H1 (cell line): Measurements from ENCODE around the gene CCNL2. TPM values are rescaled to one million over a fixed set of nuclear protein-coding genes. Genes with fewer than 3 reads are reported as not detected.
A peak's percentile ranks its signal among the peaks of the same experiment; 100 is the strongest.

Source experiments
- CTCF ChIA-PET: fragments of 300-600 bp; sonication (Branson Sonifier 250); formaldehyde crosslinking; loops from one replicate; lab custom pipeline; 2021; ENCODE audit not compliant: partially characterized antibody; lab: Charles Lee
- POLR2A ChIA-PET: fragments of 300-600 bp; sonication (Branson Sonifier 250); formaldehyde crosslinking; loops from one replicate; lab custom pipeline; 2021; ENCODE audit warnings: inconsistent platforms; ENCODE audit not compliant: partially characterized antibody; lab: Charles Lee
- DNase-seq, 2 experiments: peaks; one replicate each; pipeline versions ENCODE4 v3.0.0 to v3.0.0-alpha.2; 2010 to 2022; ENCODE audit warnings: low spot score in 2 of 2, low read depth in 1 of 2, mixed read lengths in 1 of 2
- FAIRE-seq: peaks from 2 replicates; lab custom pipeline; 2011; peaks lifted over from hg19 to GRCh38; lab: Jason Lieb, UNC
- H2AFZ ChIP-seq: 2 replicates; pipeline ENCODE4 v1.8.1; 2012; ENCODE audit warnings: low read length, inconsistent platforms
- H2AK5ac ChIP-seq: 2 replicates; pipeline ENCODE4 v1.6.1; 2013; ENCODE audit warnings: low read depth, low read length
- H2BK120ac ChIP-seq: replicated peaks from 2 replicates; pipeline ENCODE3; 2013; ENCODE audit warnings: low read depth, low read length, inconsistent platforms
- H2BK12ac ChIP-seq: 2 replicates; pipeline ENCODE4 v1.6.1; 2013; ENCODE audit warnings: low read depth, low read length
- H2BK15ac ChIP-seq: 2 replicates; pipeline ENCODE4 v1.6.1; 2013; ENCODE audit warnings: low read length
- H2BK20ac ChIP-seq: 2 replicates; pipeline ENCODE4 v1.6.1; 2013; ENCODE audit warnings: low read length
- H2BK5ac ChIP-seq: 2 replicates; pipeline ENCODE4 v1.6.1; 2013; ENCODE audit warnings: low read depth, low read length
- H3K14ac ChIP-seq: 2 replicates; pipeline ENCODE4 v1.6.1; 2013; ENCODE audit warnings: inconsistent platforms; ENCODE audit not compliant: insufficient read length
- H3K18ac ChIP-seq: 2 replicates; pipeline ENCODE4 v1.6.1; 2013; ENCODE audit warnings: low read length; ENCODE audit errors: extremely low read depth
- H3K23ac ChIP-seq: 2 replicates; pipeline ENCODE4 v1.6.1; 2013; ENCODE audit warnings: inconsistent platforms; ENCODE audit not compliant: insufficient read length
- H3K23me2 ChIP-seq: 2 replicates; pipeline ENCODE4 v1.6.1; 2013; ENCODE audit warnings: low read depth, low read length
- H3K27ac ChIP-seq: 2 replicates; pipeline ENCODE4 v1.6.1; 2011; ENCODE audit warnings: low read depth, low read length, inconsistent platforms
- H3K27me3 ChIP-seq, 4 experiments: replicated peaks in 1 of 4; 1 replicate in 1 of 4; 2 replicates in 3 of 4; pipeline versions ENCODE4 v1.6.1 to v1.8.1; 2011 to 2013; ENCODE audit warnings: low read length in 3 of 4, mild to moderate bottlenecking in 3 of 4, inconsistent platforms in 2 of 4, mixed read lengths in 2 of 4, moderate library complexity in 1 of 4; ENCODE audit not compliant: control insufficient read depth in 3 of 4, insufficient read depth in 3 of 4; ENCODE audit errors: extremely low read depth in 1 of 4
- H3K36me3 ChIP-seq, 4 experiments: 2 replicates each; pipeline versions ENCODE4 v1.6.1 to v1.8.1; 2011 to 2013; ENCODE audit warnings: mild to moderate bottlenecking in 4 of 4, low read length in 3 of 4, moderate library complexity in 2 of 4, control low read depth in 1 of 4, inconsistent platforms in 1 of 4; ENCODE audit not compliant: insufficient read depth in 4 of 4, control insufficient read depth in 2 of 4
- H3K4ac ChIP-seq: replicated peaks from 2 replicates; pipeline ENCODE3; 2013; ENCODE audit warnings: low read length, low read depth, mixed read lengths, inconsistent platforms; ENCODE audit not compliant: insufficient read length
- H3K4me1 ChIP-seq, 4 experiments: replicated peaks in 1 of 4; 1 replicate in 1 of 4; 2 replicates in 3 of 4; pipeline versions ENCODE4 v1.6.1 to v1.8.1; 2011 to 2013; ENCODE audit warnings: low read length in 3 of 4, inconsistent platforms in 2 of 4, mixed read lengths in 1 of 4; ENCODE audit not compliant: insufficient read depth in 4 of 4, control insufficient read depth in 3 of 4
- H3K4me2 ChIP-seq, 2 experiments: 2 replicates each; pipeline versions ENCODE4 v1.6.1 to v1.8.1; 2011 to 2013; ENCODE audit warnings: low read depth in 2 of 2, low read length in 2 of 2, control low read depth in 1 of 2, inconsistent platforms in 1 of 2, mild to moderate bottlenecking in 1 of 2; ENCODE audit not compliant: insufficient read depth in 1 of 2
- H3K4me3 ChIP-seq, 4 experiments: fragments of 200-600, 300-600 bp in 1 of 4; sonication (generic), shearing (Covaris generic), sonication (Bioruptor Twin) in 1 of 4; 2 replicates each; pipeline versions ENCODE4 v1.5.1 to v1.8.1; 2011 to 2016; ENCODE audit warnings: low read length in 4 of 4, low read depth in 3 of 4, control low read depth in 2 of 4, inconsistent platforms in 2 of 4, mild to moderate bottlenecking in 2 of 4, mixed read lengths in 1 of 4, moderate library complexity in 1 of 4; ENCODE audit not compliant: insufficient read depth in 2 of 4; ENCODE audit errors: extremely low read depth in 1 of 4
- H3K56ac ChIP-seq: replicated peaks from 2 replicates; pipeline ENCODE3; 2013; ENCODE audit warnings: low read depth, mild to moderate bottlenecking, mixed read lengths, low read length, inconsistent platforms; ENCODE audit not compliant: insufficient read length
- H3K79me1 ChIP-seq: 2 replicates; pipeline ENCODE4 v1.6.1; 2013; ENCODE audit warnings: low read depth, low read length, control low read depth
- H3K79me2 ChIP-seq, 2 experiments: 2 replicates each; pipeline versions ENCODE4 v1.6.1 to v1.8.1; 2012 to 2013; ENCODE audit warnings: low read length in 2 of 2, mild to moderate bottlenecking in 2 of 2, inconsistent platforms in 1 of 2; ENCODE audit not compliant: insufficient read depth in 2 of 2, control insufficient read depth in 1 of 2
- H3K9ac ChIP-seq, 4 experiments: replicated peaks in 1 of 4; 1 replicate in 1 of 4; 2 replicates in 3 of 4; pipeline versions ENCODE4 v1.6.1 to v1.8.1; 2011 to 2013; ENCODE audit warnings: low read depth in 3 of 4, low read length in 3 of 4, control low read depth in 2 of 4, mild to moderate bottlenecking in 2 of 4, moderate library complexity in 2 of 4, inconsistent platforms in 1 of 4; ENCODE audit errors: extremely low read depth in 1 of 4
- H3K9me3 ChIP-seq, 2 experiments: 2 replicates each; pipeline versions ENCODE4 v1.6.1 to v1.8.1; 2012 to 2013; ENCODE audit warnings: mild to moderate bottlenecking in 2 of 2, moderate library complexity in 2 of 2, control low read depth in 1 of 2, inconsistent platforms in 1 of 2, low read depth in 1 of 2, low read length in 1 of 2, mixed read lengths in 1 of 2; ENCODE audit not compliant: insufficient read depth in 2 of 2
- H4K20me1 ChIP-seq, 2 experiments: replicated peaks in 1 of 2; 2 replicates each; pipeline versions ENCODE3 to v1.8.1; 2011 to 2013; ENCODE audit warnings: inconsistent platforms in 2 of 2, low read length in 2 of 2, mild to moderate bottlenecking in 1 of 2; ENCODE audit not compliant: insufficient read depth in 2 of 2, control insufficient read depth in 1 of 2
- H4K5ac ChIP-seq: 2 replicates; pipeline ENCODE4 v1.6.1; 2013; ENCODE audit warnings: low read length, low read depth, mixed read lengths, inconsistent platforms; ENCODE audit not compliant: insufficient read length
- H4K8ac ChIP-seq: 2 replicates; pipeline ENCODE4 v1.8.0; 2013; ENCODE audit warnings: mild to moderate bottlenecking, moderate library complexity, low read length, inconsistent platforms; ENCODE audit not compliant: insufficient read depth; ENCODE audit errors: extremely low read depth
- H4K91ac ChIP-seq: replicated peaks from 2 replicates; pipeline ENCODE3; 2013; ENCODE audit warnings: low read length, mixed read lengths, inconsistent platforms; ENCODE audit not compliant: insufficient read length
- NRF1 ChIP-seq: IDR thresholded peaks from 2 replicates; pipeline ENCODE4 v1.6.1; 2011; ENCODE audit warnings: mild to moderate bottlenecking, low read depth, low read length, improper control_type of control experiment
- RAD21 ChIP-seq, 2 experiments: IDR thresholded peaks in 1 of 2; conservative IDR thresholded peaks in 1 of 2; 2 replicates each; pipeline ENCODE4 v1.6.1; 2011; ENCODE audit warnings: low read depth in 2 of 2, low read length in 2 of 2, improper control_type of control experiment in 1 of 2, inconsistent platforms in 1 of 2, mild to moderate bottlenecking in 1 of 2, moderate library complexity in 1 of 2
- TAF1 ChIP-seq: IDR thresholded peaks from 2 replicates; pipeline ENCODE4 v1.6.1; 2011; ENCODE audit warnings: mild to moderate bottlenecking, low read depth, low read length
- TAF7 ChIP-seq: optimal IDR thresholded peaks from 2 replicates; pipeline ENCODE3; 2011; ENCODE audit warnings: low read depth, mild to moderate bottlenecking, inconsistent platforms, low read length, moderate library complexity, borderline replicate concordance
- WGBS, 2 experiments: shearing (Covaris generic) in 1 of 2; methylation state at CpG; one replicate each; pipeline versions ENCODE4 v1.1.6 to v1.1.7; 2013 to 2015; ENCODE audit warnings: low lambda C conversion rate in 2 of 2, mixed read lengths in 2 of 2, inconsistent platforms in 1 of 2, low coverage in 1 of 2, missing lambda C conversion rate in 1 of 2; ENCODE audit not compliant: insufficient replicate concordance in 2 of 2, insufficient coverage in 1 of 2, insufficient read length in 1 of 2; ENCODE audit errors: extremely low coverage in 1 of 2, missing lambda C conversion rate in 1 of 2; 5-methylcytosine and 5-hydroxymethylcytosine counted together
- polyA plus RNA-seq, 7 experiments: library from polyadenylated mRNA; depleted of rRNA in 3 of 7; stranded (reverse) in 5 of 7; unstranded in 2 of 7; fragments of >200 nt in 5 of 7; fragments of 200-250 nt in 2 of 7; gene quantifications; 1 replicate in 5 of 7; 2 replicates in 1 of 7; 4 replicates in 1 of 7; pipeline versions ENCODE4 v1.2.1 to v1.2.3, GENCODE V29; 2011 to 2013; ENCODE audit warnings: missing spikeins in 2 of 7, mixed read lengths in 2 of 7
- total RNA-seq: library from RNA; stranded (reverse); fragmentation: NEBNext Ultra II Directional; extraction: Animal tissue kit (Norgen Biotek cat#: 25700); gene quantifications from 2 replicates; pipeline ENCODE4 v1.2.1, GENCODE V29; 2021
- TF ChIP-seq, protein P1 (sequence below), 3 experiments: IDR thresholded peaks; 1 replicate in 2 of 3; 2 replicates in 1 of 3; pipeline versions ENCODE4 v1.5.1 to v1.6.1; 2011; ENCODE audit warnings: low read length in 3 of 3, mild to moderate bottlenecking in 3 of 3, inconsistent platforms in 2 of 3, low read depth in 1 of 3, moderate library complexity in 1 of 3; ENCODE audit not compliant: insufficient read depth in 1 of 3; ENCODE audit errors: control extremely low read depth in 1 of 3

Gene CCNL2
- total and polyA plus RNA-seq, 2 of the 8 experiments (the other 6 are each of a cell fraction or from before 2014, with no cell fraction given): 79.8 to 120 TPM

GRCh38 chr1:1344655-1345361 lies 54.3 kb downstream of the CCNL2 start:
- H3K27ac ChIP-seq: no peak overlapping the region
- H3K9me3 ChIP-seq: peaks cover 0 to 5% of the 10 kb centered on the region in 2 experiments; a peak in 1 of 4 replicates
- H3K23ac ChIP-seq: no peak overlapping the region
- TF ChIP-seq TAF7: no peak
- TF ChIP-seq NRF1: no peak
- peak in 1 of 2 experiments; percentile 31; a peak in 1 of 4 replicates for TF ChIP-seq RAD21 (IDR thresholded peaks at IDR 0.05 in 1 of 2, conservative IDR thresholded peaks at IDR 0.05 in 1 of 2; ENCODE audit: low read depth in 2 of 2, low read length in 2 of 2)
- TF ChIP-seq TAF1: no peak
- TF ChIP-seq, protein P1, sequence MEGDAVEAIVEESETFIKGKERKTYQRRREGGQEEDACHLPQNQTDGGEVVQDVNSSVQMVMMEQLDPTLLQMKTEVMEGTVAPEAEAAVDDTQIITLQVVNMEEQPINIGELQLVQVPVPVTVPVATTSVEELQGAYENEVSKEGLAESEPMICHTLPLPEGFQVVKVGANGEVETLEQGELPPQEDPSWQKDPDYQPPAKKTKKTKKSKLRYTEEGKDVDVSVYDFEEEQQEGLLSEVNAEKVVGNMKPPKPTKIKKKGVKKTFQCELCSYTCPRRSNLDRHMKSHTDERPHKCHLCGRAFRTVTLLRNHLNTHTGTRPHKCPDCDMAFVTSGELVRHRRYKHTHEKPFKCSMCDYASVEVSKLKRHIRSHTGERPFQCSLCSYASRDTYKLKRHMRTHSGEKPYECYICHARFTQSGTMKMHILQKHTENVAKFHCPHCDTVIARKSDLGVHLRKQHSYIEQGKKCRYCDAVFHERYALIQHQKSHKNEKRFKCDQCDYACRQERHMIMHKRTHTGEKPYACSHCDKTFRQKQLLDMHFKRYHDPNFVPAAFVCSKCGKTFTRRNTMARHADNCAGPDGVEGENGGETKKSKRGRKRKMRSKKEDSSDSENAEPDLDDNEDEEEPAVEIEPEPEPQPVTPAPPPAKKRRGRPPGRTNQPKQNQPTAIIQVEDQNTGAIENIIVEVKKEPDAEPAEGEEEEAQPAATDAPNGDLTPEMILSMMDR (IDR thresholded peaks at IDR 0.05; ENCODE audit: control extremely low read depth in 1 of 3, insufficient read depth in 1 of 3, low read depth in 1 of 3, low read length in 3 of 3): peak in 2 of 3 experiments; percentile 44 to 56; a peak in 3 of 4 replicates
- TF ChIP-seq, all 59 proteins: peak for 2
- H3K79me1 ChIP-seq: peaks cover 27% of the 10 kb centered on the region
- FAIRE-seq (no peak), DNase-seq (peak in 1 of 2 experiments; percentile 67)
- POLR2A ChIA-PET: interaction anchor here (0.6 to 3.1 kb wide), 9 partner anchors 8 to 119 kb away, joined by 3 to 12 read pairs (median 5); partner anchors contain the start of gene ANKRD65
- CTCF ChIA-PET: interaction anchor here (0.9 to 4.4 kb wide), 12 partner anchors 10 to 277 kb away, joined by 3 to 34 read pairs (median 3); no protein-coding TSS in a partner anchor
- WGBS, 2 experiments: 92% methylated on average over 15 of the region's 15 CpGs; no CpG with 5 or more reads in 1 of the 2 experiments
- H2BK120ac ChIP-seq: no peak overlapping the region
- H3K27me3 ChIP-seq: no peaks in the 10 kb centered on the region; a peak in 1 of 7 replicates
- H2BK12ac ChIP-seq: no peak overlapping the region
- no peak overlapping the region for H2BK15ac ChIP-seq
- H3K9ac ChIP-seq: no peak overlapping the region
- H3K79me2 ChIP-seq: peaks cover 0 to 28% of the 10 kb centered on the region in 2 experiments; a peak in 3 of 4 replicates
- H3K4me3 ChIP-seq: no peak overlapping the region
- H2BK5ac ChIP-seq: no peak overlapping the region
- no peak overlapping the region for H3K18ac ChIP-seq
- peaks cover 20 to 47% of the 10 kb centered on the region in 2 experiments for H4K20me1 ChIP-seq
- H3K14ac ChIP-seq: no peak overlapping the region
- H3K23me2 ChIP-seq: peaks cover 12% of the 10 kb centered on the region; the same call in 1 of the 2 replicates
- no peak overlapping the region for H2BK20ac ChIP-seq
- no peak overlapping the region for H3K56ac ChIP-seq
- no peak overlapping the region for H3K4ac ChIP-seq
- H3K4me2 ChIP-seq: no peak overlapping the region
- no peak overlapping the region for H2AK5ac ChIP-seq
- no peak overlapping the region for H2AFZ ChIP-seq
- H4K5ac ChIP-seq: no peak overlapping the region
- peaks cover 0 to 16% (median 9%) of the 10 kb centered on the region in 4 experiments; a peak in 5 of 7 replicates for H3K4me1 ChIP-seq
- no peak overlapping the region; the same call in 1 of the 2 replicates for H4K8ac ChIP-seq
- H4K91ac ChIP-seq: no peak overlapping the region
- H3K36me3 ChIP-seq: peaks cover 2 to 19% (median 9%) of the 10 kb centered on the region in 4 experiments; a peak in 6 of 8 replicates
